Stimulated activated CD4-positive, alpha-beta T cell treated with anti-CD3 and anti-CD28 coated beads, Interleukin-1b, Interleukin-23, amount 100 ng/mL, for 4 hours (primary cell): ENCODE results near the gene CADPS.

Experiments
- DNase-seq, 2 donors: peaks; one replicate each; pipeline ENCODE4 v3.0.0-alpha.2; 2020; ENCODE audit warnings: low read depth in 2 of 2

The CADPS gene

GRCh38 chr3:62557983-62558382, 317.2 kb downstream of the CADPS start:
- DNase-seq: no peak

GRCh38 chr3:62557450-62557849, 317.8 kb downstream of the CADPS start:
- no peak for DNase-seq

GRCh38 chr3:62556121-62556815, 318.9 kb downstream of the CADPS start:
- DNase-seq: no peak

DNA sequence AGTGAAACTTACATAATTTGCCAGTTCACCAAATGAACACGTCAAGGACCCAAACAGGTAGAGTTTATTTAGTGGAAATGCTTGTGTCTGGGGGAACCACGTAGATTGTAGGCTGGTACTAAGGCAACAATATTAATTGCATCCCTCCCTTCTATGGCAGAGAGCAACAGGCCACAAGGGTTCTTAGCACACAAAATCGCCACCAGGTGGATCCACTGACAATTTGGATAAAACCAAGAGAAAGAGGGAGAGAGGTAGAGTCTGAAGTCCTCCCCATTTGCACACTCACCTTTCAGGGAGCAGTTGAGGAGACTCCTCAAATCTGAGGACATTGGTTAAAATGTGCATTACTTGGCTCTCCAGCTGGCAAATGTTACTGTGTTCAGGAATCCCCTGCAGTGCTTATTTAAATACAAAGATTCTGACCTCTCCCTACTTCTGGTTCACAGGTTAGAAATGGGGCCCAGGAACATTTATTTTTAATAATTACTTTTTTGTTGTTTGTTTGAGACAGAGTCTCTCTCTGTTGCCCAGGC, 320.9 kb downstream of the CADPS start:
- no peak for DNase-seq

GRCh38 chr3:62553811-62554210, 321.4 kb downstream of the CADPS start:
- no peak for DNase-seq

DNA sequence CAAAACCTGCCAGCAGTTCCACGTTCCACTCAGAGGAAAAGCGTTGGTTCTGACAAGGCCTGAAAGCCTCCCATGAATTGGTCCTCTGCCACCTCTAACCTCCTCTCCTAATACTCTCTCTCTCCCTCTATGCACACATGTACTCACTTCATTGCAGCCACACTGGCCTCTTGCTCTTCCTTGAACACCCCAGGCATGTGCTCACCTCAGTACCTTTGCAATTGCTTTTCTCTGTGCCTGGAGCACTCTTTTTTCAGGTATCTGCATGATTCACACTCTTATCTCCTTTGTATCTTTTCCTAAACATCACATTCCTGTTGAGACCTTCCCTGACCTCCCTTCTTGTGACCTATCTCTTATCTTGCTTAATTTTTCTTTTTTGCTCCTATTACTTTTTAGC, 323.7 kb downstream of the CADPS start:
- DNase-seq: no peak

DNA sequence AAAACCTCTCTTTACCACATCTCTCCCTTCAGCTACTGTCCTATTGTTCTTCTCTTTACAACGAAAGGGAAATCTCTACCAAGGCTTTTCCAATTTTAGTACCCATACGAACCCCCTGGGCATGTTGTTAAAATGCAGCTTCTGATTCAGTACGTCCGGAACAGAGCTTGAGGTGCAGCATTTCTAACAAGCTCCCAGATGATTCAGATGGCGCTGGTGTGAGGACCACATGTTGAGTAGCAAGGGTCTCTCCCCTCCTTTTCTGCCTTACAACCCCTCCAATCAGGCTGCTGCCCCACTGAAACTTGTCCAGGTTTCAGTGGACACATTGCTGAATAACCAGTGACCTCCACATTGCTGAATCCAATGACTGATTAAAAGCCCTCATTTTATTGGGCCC, 324.8 kb downstream of the CADPS start:
- DNase-seq: no peak

- DNase-seq: no peak
Observed at GRCh38 chr3:62548528-62549205, 326.5 kb downstream of the CADPS start.

- DNase-seq: no peak
Observed at GRCh38 chr3:62546266-62546665, 328.9 kb downstream of the CADPS start.

DNA sequence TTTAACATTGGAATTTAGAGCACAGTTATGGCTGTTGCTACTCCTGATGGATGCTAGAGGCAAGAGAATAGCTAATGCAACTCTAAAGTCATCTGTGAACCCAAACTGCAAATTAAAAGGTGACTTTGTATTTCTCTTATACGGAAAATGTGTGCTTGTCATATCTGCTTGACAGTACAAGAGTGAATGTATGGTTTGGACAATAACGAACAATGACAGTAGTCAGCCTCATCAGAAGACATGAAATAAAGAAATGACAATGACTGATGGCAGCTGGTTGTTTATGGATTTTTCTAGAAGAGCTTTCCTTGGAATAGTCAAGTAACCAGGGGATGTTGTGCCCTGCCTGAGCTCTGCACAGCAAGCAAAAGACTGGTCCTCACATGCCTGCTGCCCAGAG, 333.0 kb downstream of the CADPS start:
- DNase-seq: no peak

DNA sequence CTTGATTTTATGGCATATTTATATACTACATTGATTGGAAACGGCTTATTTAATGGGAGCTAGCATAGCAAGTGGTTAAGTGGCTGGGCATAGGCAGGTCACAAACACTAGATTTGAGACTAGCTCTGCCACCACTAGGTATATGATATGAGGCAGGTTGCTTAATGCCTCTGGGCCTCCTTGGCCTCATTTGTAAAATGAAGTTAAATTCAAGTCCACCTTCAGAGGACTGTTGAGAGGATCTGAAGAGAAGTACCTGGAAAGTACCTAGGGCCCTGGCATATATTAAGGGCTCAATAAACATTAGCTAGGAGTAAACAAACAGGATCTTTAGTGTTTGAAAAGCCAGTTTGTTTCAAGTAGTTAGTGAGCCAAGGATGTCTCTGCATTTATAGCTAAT, 335.5 kb downstream of the CADPS start:
- no peak for DNase-seq

DNA sequence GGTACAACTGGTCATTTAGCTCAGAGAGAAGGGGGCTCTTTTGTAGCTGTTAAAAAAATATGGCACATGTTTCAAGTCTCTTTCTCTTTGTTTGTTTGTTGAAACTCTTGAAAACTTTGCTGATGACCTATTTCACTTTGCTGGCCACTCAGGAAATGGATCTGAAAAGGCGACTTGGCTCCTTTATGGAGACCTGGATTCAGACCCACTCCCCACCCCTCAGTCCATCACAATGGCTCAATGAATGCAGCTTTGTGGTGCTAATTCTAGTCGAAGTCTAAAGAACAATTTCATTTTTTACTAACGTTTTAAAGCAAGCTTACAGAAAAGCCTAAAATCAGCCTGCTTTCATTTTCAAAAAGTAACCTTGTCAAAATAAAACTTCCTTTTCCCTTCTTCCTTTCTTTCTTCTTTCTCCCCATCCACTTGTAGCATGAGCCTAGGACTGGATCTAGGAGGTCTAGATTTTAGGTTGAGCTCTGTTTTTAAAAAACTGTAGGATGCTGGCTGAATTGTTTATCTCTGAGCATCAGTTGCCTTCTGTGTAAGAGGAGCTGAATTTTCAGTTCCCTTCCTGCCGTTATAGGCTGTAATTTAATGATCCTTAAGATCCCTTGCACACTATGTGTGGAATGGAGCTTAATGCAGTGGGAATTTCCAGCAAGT, 336.4 kb downstream of the CADPS start:
- no peak for DNase-seq

DNA sequence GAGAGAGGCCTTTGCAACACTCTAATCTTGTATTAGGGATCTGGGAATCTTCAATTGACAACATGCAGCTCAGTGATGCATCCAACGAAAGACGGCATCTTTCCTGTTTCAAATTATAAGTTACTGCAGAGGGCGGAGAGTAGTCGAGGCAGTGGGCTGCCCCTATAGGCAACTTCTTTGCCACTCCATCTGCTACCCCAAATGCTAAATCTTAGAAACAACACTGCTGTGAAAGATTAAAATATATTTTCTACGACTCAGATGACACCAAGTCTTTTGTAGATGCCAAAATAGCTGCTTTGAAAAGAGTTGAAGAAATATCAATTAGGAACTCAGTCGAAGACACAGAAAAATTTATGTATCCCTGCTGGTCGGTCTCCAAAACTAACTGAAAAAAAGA, 340.9 kb downstream of the CADPS start:
- no peak for DNase-seq

- no peak for DNase-seq
Observed at GRCh38 chr3:62532796-62533195, 342.4 kb downstream of the CADPS start.

GRCh38 chr3:62531981-62532380, 343.2 kb downstream of the CADPS start:
- DNase-seq: no peak

GRCh38 chr3:62531493-62531892, 343.7 kb downstream of the CADPS start:
- no peak for DNase-seq

GRCh38 chr3:62529230-62529629, 346.0 kb downstream of the CADPS start:
- DNase-seq: no peak

DNA sequence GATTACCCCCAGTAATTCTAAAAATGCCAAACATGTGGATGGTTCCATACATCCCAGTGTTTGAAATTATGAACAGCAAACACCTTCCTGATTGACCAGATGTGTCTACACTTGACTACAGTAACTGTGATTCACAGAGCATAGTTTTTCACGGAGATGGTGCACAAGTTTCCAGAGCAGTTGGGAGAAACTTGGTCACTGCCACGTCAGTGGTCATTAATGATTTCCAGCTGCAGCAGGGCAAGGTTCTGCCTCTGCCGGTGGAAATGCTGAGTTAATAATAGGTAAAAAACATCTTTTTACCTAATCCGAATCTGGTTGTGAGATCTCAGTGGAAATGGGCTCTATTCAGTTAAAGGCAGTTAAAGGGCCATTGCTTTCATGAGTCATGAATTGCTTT, 347.7 kb downstream of the CADPS start:
- no peak for DNase-seq

- DNase-seq: no peak
Observed at GRCh38 chr3:62525281-62525680, 349.9 kb downstream of the CADPS start.

DNA sequence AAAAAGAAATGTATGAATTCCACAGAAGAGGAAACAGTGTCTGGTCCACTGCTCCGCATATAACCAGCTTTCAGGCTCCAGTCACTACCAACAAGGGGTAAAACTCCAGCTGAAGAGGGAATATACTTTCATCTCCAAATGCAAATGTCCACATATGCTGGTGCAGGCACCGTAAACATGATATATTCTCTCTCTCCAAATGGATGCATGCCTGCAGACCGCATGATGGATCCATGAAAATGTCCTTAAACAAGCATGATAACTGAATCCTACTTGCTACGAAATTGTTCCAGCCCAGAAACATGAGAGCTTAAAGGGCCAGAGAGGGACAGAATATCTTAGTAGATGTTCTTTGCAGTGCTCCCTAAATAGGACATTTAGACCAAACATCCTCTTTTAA, 351.5 kb downstream of the CADPS start:
- DNase-seq: no peak

- no peak for DNase-seq
Observed at GRCh38 chr3:62521464-62522105, 353.6 kb downstream of the CADPS start.

DNA sequence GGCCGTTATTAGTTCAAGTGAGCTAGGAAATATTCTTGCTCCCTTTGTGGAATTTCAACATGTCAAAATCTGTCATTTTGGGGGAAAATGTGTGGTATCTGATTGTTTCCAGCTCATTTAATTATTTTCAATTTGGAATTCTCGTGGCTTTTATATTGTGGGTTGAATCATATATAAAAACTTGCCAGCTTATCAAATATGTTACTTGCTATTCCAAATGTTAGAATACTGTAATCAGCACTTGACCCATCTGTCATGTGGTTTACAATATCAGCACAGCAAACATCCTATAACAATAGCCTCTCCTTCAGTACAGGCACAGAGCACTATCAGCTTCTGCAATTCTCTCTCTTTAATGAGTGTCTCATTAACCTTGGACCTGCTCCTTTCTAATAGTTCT, 371.7 kb downstream of the CADPS start:
- no peak for DNase-seq
